ENCODE results near the gene PMF1.

- no peak for TF ChIP-seq CTCF (IDR thresholded peaks at IDR 0.05 in 4 of 5, conservative IDR thresholded peaks at IDR 0.05 in 1 of 5)
- no peak for TF ChIP-seq POLR2A (IDR thresholded peaks at IDR 0.05)
Measured at GRCh38 chr1:156164125-156164831, 48.5 kb upstream of the PMF1 start.

Data from gastrocnemius medialis (tissue), 4 donors.